Esophagus squamous epithelium (tissue), 5 donors: ENCODE measurements around the gene TMC3. TPM values are rescaled to one million over a fixed set of nuclear protein-coding genes. Genes with fewer than 3 reads are reported as not detected.
"Not testable (repeated sequence)": the region's sequence is repeated elsewhere in the genome, so short reads cannot be mapped to it uniquely, and the experiment has no call there.

Source experiments
- DNase-seq: peaks from one replicate; lab custom pipeline; 2025; lab: John Stamatoyannopoulos, UW
- H3K27ac ChIP-seq, 4 donors: fragments of 200-600 bp; sonication (generic); one replicate each; pipeline ENCODE4 v1.5.1; 2016 to 2019; ENCODE audit warnings: mild to moderate bottlenecking in 1 of 4
- H3K27me3 ChIP-seq, 4 donors: fragments of 200-600 bp; sonication (generic); 1 replicate in 3 of 4; 2 replicates in 1 of 4; pipeline versions ENCODE4 v1.5.1 to v1.6.0; 2017 to 2021; ENCODE audit warnings: antibody characterized with exemption in 1 of 4
- H3K36me3 ChIP-seq, 3 donors: fragments of 200-600 bp; sonication (generic); one replicate each; pipeline ENCODE4 v1.5.1; 2016 to 2019
- H3K4me1 ChIP-seq, 3 donors: fragments of 200-600 bp; sonication (generic); one replicate each; pipeline ENCODE4 v1.5.1; 2017 to 2019
- H3K4me3 ChIP-seq, 4 donors: fragments of 200-600 bp; sonication (generic); 1 replicate in 3 of 4; 2 replicates in 1 of 4; pipeline ENCODE4 v1.5.1; 2016 to 2019; ENCODE audit warnings: mild to moderate bottlenecking in 2 of 4, moderate library complexity in 1 of 4
- H3K9me3 ChIP-seq, 3 donors: fragments of 200-600 bp; sonication (generic); one replicate each; pipeline ENCODE4 v1.5.1; 2016 to 2019
- CTCF ChIP-seq, 6 experiments: fragments of 450-650 bp in 4 of 6; fragments of 200-600 bp in 2 of 6; sonication (generic) in 2 of 6; IDR thresholded peaks; one replicate each; pipeline ENCODE4 v1.5.1; 2016 to 2019; ENCODE audit warnings: antibody characterized with exemption in 6 of 6, mild to moderate bottlenecking in 4 of 6, moderate library complexity in 4 of 6
- POLR2A ChIP-seq, 4 donors: fragments of 450-650 bp; IDR thresholded peaks; one replicate each; pipeline ENCODE4 v1.6.1; 2017; ENCODE audit warnings: antibody characterized with exemption in 4 of 4, mild to moderate bottlenecking in 4 of 4, moderate library complexity in 3 of 4
- WGBS, 2 donors: methylation state at CpG; one replicate each; pipeline ENCODE4 v1.1.5; 2018; 5-methylcytosine and 5-hydroxymethylcytosine counted together
- intact Hi-C: fragments of 100-400 bp; cut with DNase I; formaldehyde crosslinking; loops from one replicate; pipeline ENCODE4 v1.15.0; 2022
- total RNA-seq, 4 donors: library from RNA; depleted of rRNA; stranded (reverse); fragments of >200 nt; gene quantifications; one replicate each; pipeline ENCODE4 v1.1.0, GENCODE V29; 2016
- donor health status: DM: yes; HTN: yes; CAD: no.

TMC3 gene
- total RNA-seq, 4 donors from 2014 or later, result not detected

GRCh38 chr15:81331600-81331999 is 42.4 kb downstream of the TMC3 start:
- intact Hi-C loops, result no loop called here
- TF ChIP-seq POLR2A (IDR thresholded peaks at IDR 0.05), result no peak
- TF ChIP-seq CTCF (IDR thresholded peaks at IDR 0.05), result no peak
- no peak overlapping the region for H3K4me3 ChIP-seq
- H3K27me3 ChIP-seq, result no peaks in the 10 kb centered on the region
- H3K9me3 ChIP-seq, result no peaks in the 10 kb centered on the region
- no peaks in the 10 kb centered on the region for H3K36me3 ChIP-seq
- no peaks in the 10 kb centered on the region for H3K4me1 ChIP-seq
- WGBS, 2 donors, result 84 to 85% methylated on average over 15 of the region's 15 CpGs
- H3K27ac ChIP-seq, result no peak overlapping the region
- DNase-seq, result no peak

- H3K4me1 ChIP-seq, H3K9me3 ChIP-seq, intact Hi-C loops, H3K27me3 ChIP-seq, H3K4me3 ChIP-seq, H3K27ac ChIP-seq, DNase-seq, H3K36me3 ChIP-seq: not testable (repeated sequence)
- WGBS, 2 donors, result 89 to 91% methylated on average over 9 of the region's 9 CpGs
Measured at GRCh38 chr15:81331141-81331540, 42.9 kb downstream of the TMC3 start.

- Histone ChIP-seq H3K4me3 (no peak overlapping the region), H3K27ac (no peak overlapping the region), H3K9me3 (no peaks in the 10 kb centered on the region), H3K4me1 (no peaks in the 10 kb centered on the region), H3K36me3 (no peaks in the 10 kb centered on the region), H3K27me3 (no peaks in the 10 kb centered on the region)
- WGBS, 2 donors, result 83 to 89% methylated on average over 5 of the region's 5 CpGs
- no peak for DNase-seq
- intact Hi-C loops, result no loop called here
- no peak for TF ChIP-seq CTCF (IDR thresholded peaks at IDR 0.05)
- no peak for TF ChIP-seq POLR2A (IDR thresholded peaks at IDR 0.05)
Measured at GRCh38 chr15:81330366-81331090, 43.5 kb downstream of the TMC3 start.

- Histone ChIP-seq H3K27me3 (no peaks in the 10 kb centered on the region), H3K36me3 (no peaks in the 10 kb centered on the region), H3K27ac (no peak overlapping the region), H3K4me3 (no peak overlapping the region), H3K4me1 (peaks cover 0 to 6% (median 0%) of the 10 kb centered on the region in 3 donors), H3K9me3 (no peaks in the 10 kb centered on the region)
- WGBS, 2 donors, result 96 to 100% methylated on average over 2 of the region's 2 CpGs
- intact Hi-C loops, result no loop called here
- TF ChIP-seq POLR2A (IDR thresholded peaks at IDR 0.05) (no peak), CTCF (IDR thresholded peaks at IDR 0.05) (no peak)
- DNase-seq, result no peak
Measured at GRCh38 chr15:81329446-81329845, 44.6 kb downstream of the TMC3 start.

- Histone ChIP-seq H3K4me1 (peaks cover 0 to 21% (median 4%) of the 10 kb centered on the region in 3 donors), H3K27ac (no peak overlapping the region), H3K36me3 (no peaks in the 10 kb centered on the region), H3K4me3 (no peak overlapping the region), H3K27me3 (no peaks in the 10 kb centered on the region), H3K9me3 (no peaks in the 10 kb centered on the region)
- WGBS, 2 donors, result 82 to 83% methylated on average over 3 of the region's 3 CpGs
- intact Hi-C loops, result no loop called here
- no peak for TF ChIP-seq POLR2A (IDR thresholded peaks at IDR 0.05)
- no peak for TF ChIP-seq CTCF (IDR thresholded peaks at IDR 0.05)
- no peak for DNase-seq
Measured at GRCh38 chr15:81327516-81327915, 46.5 kb downstream of the TMC3 start.
